WTC11 (cell line): Measurements from ENCODE around the gene PPP4R2. TPM values are rescaled to one million over a fixed set of nuclear protein-coding genes. Genes with fewer than 3 reads are reported as not detected.

ENCODE experiments used
- ATAC-seq: fragments of 200-7000 bp; cut with Tn5 transposase; 2 replicates; pipeline ENCODE4 v1.10.0; 2021; ENCODE audit warnings: mild to moderate bottlenecking, moderate library complexity
- CTCF ChIA-PET: fragments of 300-600 bp; sonication (Branson Sonifier 250); formaldehyde crosslinking; loops from one replicate; lab custom pipeline; 2021; ENCODE audit warnings: antibody characterized with exemption; lab: Charles Lee
- POLR2A ChIA-PET: fragments of 350-600 bp; sonication (Branson Sonifier 250); formaldehyde crosslinking; loops from one replicate; lab custom pipeline; 2021; ENCODE audit warnings: antibody characterized with exemption; lab: Charles Lee
- DNase-seq: peaks from one replicate; pipeline ENCODE4 v3.0.0; 2021; ENCODE audit warnings: low spot score
- H3K27ac Mint-ChIP-seq: 2 replicates; pipeline ENCODE4 v1.8.0; 2021; ENCODE audit warnings: mixed read lengths
- H3K27me3 Mint-ChIP-seq: 2 replicates; pipeline ENCODE4 v1.8.0; 2021; ENCODE audit warnings: low read depth, mild to moderate bottlenecking, moderate library complexity, mixed read lengths
- H3K36me3 Mint-ChIP-seq: 2 replicates; pipeline ENCODE4 v1.8.0; 2021; ENCODE audit warnings: mixed read lengths
- H3K4me1 Mint-ChIP-seq: 2 replicates; pipeline ENCODE4 v1.8.0; 2022; ENCODE audit warnings: mixed read lengths
- H3K4me3 Mint-ChIP-seq: 2 replicates; pipeline ENCODE4 v1.8.0; 2021; ENCODE audit warnings: mild to moderate bottlenecking, moderate library complexity, mixed read lengths
- H3K9me3 Mint-ChIP-seq: 2 replicates; pipeline ENCODE4 v1.8.0; 2021; ENCODE audit warnings: mixed read lengths
- E2F5 ChIP-seq: sonication (generic); formaldehyde crosslinking; IDR thresholded peaks from 2 replicates; pipeline ENCODE4 v1.8.1; 2022; ENCODE audit warnings: mild to moderate bottlenecking, moderate library complexity, missing genetic modification reagents
- EMX1 ChIP-seq: fragments of 250-450 bp; sonication (Bioruptor Pico); IDR thresholded peaks from 2 replicates; pipeline ENCODE4 v1.8.0; 2021; ENCODE audit warnings: mild to moderate bottlenecking
- ETV6 ChIP-seq: sonication (generic); formaldehyde crosslinking; IDR thresholded peaks from 2 replicates; pipeline ENCODE4 v1.8.1; 2022; ENCODE audit warnings: mild to moderate bottlenecking, missing genetic modification reagents
- GTF2I ChIP-seq: fragments of 250-450 bp; sonication (Bioruptor Pico); conservative IDR thresholded peaks from 2 replicates; pipeline ENCODE4 v1.4.0; 2021; ENCODE audit warnings: mild to moderate bottlenecking
- IRF2 ChIP-seq: sonication (generic); formaldehyde crosslinking; IDR thresholded peaks from 2 replicates; pipeline ENCODE4 v1.8.0; 2022; ENCODE audit warnings: low read depth, missing genetic modification reagents, borderline replicate concordance
- JAZF1 ChIP-seq: fragments of 250-450 bp; sonication (Bioruptor Pico); IDR thresholded peaks from 2 replicates; pipeline ENCODE4 v1.9.0; 2021; ENCODE audit warnings: moderate library complexity, mild to moderate bottlenecking, inconsistent platforms
- MYBL2 ChIP-seq: sonication (generic); formaldehyde crosslinking; IDR thresholded peaks from 2 replicates; pipeline ENCODE4 v1.8.1; 2023; ENCODE audit warnings: mild to moderate bottlenecking, moderate library complexity, missing genetic modification reagents
- RELA ChIP-seq: sonication (generic); formaldehyde crosslinking; IDR thresholded peaks from 2 replicates; pipeline ENCODE4 v1.8.1; 2022; ENCODE audit warnings: missing genetic modification reagents, mild to moderate bottlenecking, borderline replicate concordance
- ZBTB21 ChIP-seq: sonication (generic); formaldehyde crosslinking; IDR thresholded peaks from 2 replicates; pipeline ENCODE4 v1.8.1; 2023; ENCODE audit warnings: mild to moderate bottlenecking, missing genetic modification reagents, borderline replicate concordance
- ZNF263 ChIP-seq: sonication (generic); formaldehyde crosslinking; IDR thresholded peaks from 2 replicates; pipeline ENCODE4 v1.8.1; 2022; ENCODE audit warnings: low read depth, mild to moderate bottlenecking, moderate library complexity, missing genetic modification reagents
- ZNF671 ChIP-seq: fragments of 250-450 bp; sonication (Bioruptor Pico); IDR thresholded peaks from 2 replicates; pipeline ENCODE4 v1.8.0; 2021; ENCODE audit warnings: mild to moderate bottlenecking
- ZSCAN18 ChIP-seq: fragments of 250-450 bp; sonication (Bioruptor Pico); IDR thresholded peaks from 2 replicates; pipeline ENCODE4 v2.1.2; 2022; ENCODE audit warnings: mild to moderate bottlenecking, moderate library complexity
- total RNA-seq: library from RNA; stranded (reverse); gene quantifications from 3 replicates; pipeline ENCODE4 v1.2.3, GENCODE V29; 2021
- TF ChIP-seq, protein P1 (sequence below): fragments of 250-450 bp; sonication (Bioruptor Pico); IDR thresholded peaks from 2 replicates; pipeline ENCODE4 v1.9.0; 2021; ENCODE audit warnings: mild to moderate bottlenecking
- TF ChIP-seq, protein P2 (sequence below): fragments of 250-450 bp; sonication (Bioruptor Pico); IDR thresholded peaks from 2 replicates; pipeline ENCODE4 v1.8.0; 2021; ENCODE audit warnings: mild to moderate bottlenecking
- TF ChIP-seq, protein P3 (sequence below): sonication (generic); formaldehyde crosslinking; IDR thresholded peaks from 2 replicates; pipeline ENCODE4 v1.8.0; 2022; ENCODE audit warnings: missing genetic modification reagents
- TF ChIP-seq, protein P4 (sequence below): sonication (generic); formaldehyde crosslinking; IDR thresholded peaks from 2 replicates; pipeline ENCODE4 v1.8.1; 2022; ENCODE audit warnings: low read depth, missing genetic modification reagents, borderline replicate concordance
- TF ChIP-seq, protein P5 (sequence below): sonication (generic); formaldehyde crosslinking; IDR thresholded peaks from 2 replicates; pipeline ENCODE4 v1.8.0; 2022; ENCODE audit warnings: mild to moderate bottlenecking, missing genetic modification reagents
- TF ChIP-seq, protein P6 (sequence below): sonication (generic); formaldehyde crosslinking; IDR thresholded peaks from 2 replicates; pipeline ENCODE4 v1.8.0; 2022; ENCODE audit warnings: mild to moderate bottlenecking, missing genetic modification reagents

PPP4R2 gene
- total RNA-seq, 1 experiment from 2014 or later = 78.1 TPM

DNA sequence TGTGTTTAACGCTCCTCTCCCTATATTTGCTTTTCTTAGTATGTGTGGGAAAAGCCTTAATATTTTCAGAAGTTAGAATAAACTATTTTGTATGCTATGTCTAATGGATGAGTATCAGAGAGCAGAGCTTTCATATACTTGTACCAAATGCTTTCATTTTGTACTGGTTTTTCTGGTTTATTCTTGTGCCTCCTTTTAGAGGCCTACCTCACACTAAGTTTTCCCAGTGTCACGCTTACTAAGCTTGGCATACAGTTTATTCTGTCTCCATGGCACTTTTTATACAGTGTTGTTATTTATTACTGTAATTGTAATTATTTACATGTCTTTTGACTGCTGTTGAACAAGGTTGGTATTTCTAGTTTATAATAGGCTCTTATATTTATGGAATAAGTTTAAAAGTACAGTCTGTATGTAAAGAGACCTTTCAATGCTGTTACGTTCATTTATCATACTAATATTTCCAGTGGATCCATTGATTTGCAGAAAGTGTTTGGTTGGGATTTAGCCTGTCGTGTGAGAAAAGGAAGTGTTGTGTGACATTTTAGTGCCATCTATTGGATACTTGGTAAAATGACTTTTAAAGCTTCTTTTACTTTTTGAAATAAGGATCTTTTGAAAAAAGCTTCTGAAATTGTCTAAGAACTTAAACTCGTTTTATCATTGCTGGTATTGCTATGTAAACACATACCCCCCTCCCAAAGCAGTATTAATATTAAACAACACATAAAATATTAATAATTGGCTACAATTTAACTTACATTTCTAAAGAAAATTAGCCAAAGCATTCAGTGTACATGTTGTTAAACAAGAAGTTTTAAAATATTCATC, 59.6 kb downstream of the PPP4R2 start (continued):
- TF ChIP-seq, protein P1, sequence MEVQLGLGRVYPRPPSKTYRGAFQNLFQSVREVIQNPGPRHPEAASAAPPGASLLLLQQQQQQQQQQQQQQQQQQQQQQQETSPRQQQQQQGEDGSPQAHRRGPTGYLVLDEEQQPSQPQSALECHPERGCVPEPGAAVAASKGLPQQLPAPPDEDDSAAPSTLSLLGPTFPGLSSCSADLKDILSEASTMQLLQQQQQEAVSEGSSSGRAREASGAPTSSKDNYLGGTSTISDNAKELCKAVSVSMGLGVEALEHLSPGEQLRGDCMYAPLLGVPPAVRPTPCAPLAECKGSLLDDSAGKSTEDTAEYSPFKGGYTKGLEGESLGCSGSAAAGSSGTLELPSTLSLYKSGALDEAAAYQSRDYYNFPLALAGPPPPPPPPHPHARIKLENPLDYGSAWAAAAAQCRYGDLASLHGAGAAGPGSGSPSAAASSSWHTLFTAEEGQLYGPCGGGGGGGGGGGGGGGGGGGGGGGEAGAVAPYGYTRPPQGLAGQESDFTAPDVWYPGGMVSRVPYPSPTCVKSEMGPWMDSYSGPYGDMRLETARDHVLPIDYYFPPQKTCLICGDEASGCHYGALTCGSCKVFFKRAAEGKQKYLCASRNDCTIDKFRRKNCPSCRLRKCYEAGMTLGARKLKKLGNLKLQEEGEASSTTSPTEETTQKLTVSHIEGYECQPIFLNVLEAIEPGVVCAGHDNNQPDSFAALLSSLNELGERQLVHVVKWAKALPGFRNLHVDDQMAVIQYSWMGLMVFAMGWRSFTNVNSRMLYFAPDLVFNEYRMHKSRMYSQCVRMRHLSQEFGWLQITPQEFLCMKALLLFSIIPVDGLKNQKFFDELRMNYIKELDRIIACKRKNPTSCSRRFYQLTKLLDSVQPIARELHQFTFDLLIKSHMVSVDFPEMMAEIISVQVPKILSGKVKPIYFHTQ (CRISPR knock-in tag) = no peak
- TF ChIP-seq, protein P2, sequence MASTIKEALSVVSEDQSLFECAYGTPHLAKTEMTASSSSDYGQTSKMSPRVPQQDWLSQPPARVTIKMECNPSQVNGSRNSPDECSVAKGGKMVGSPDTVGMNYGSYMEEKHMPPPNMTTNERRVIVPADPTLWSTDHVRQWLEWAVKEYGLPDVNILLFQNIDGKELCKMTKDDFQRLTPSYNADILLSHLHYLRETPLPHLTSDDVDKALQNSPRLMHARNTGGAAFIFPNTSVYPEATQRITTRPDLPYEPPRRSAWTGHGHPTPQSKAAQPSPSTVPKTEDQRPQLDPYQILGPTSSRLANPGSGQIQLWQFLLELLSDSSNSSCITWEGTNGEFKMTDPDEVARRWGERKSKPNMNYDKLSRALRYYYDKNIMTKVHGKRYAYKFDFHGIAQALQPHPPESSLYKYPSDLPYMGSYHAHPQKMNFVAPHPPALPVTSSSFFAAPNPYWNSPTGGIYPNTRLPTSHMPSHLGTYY = no peak
- TF ChIP-seq, all 79 proteins: peak for 0

GRCh38 chr3:73056845-73057150, 60.2 kb downstream of the PPP4R2 start:
- H3K4me3 Mint-ChIP-seq = no peak overlapping the region
- no peak for DNase-seq
- H3K36me3 Mint-ChIP-seq = peaks cover 14% of the 10 kb centered on the region; the same call in 1 of the 2 replicates
- H3K27ac Mint-ChIP-seq = no peak overlapping the region
- ChIA-PET CTCF (interaction anchor here (0.6 to 2.2 kb wide), 12 partner anchors 10 to 445 kb away, joined by 3 to 14 read pairs (median 6); partner anchors contain the start of gene PPP4R2), POLR2A (interaction anchor here (0.5 kb wide), 1 partner anchor 184 kb away, joined by 3 read pairs; no protein-coding TSS in a partner anchor)
- H3K9me3 Mint-ChIP-seq = no peaks in the 10 kb centered on the region
- H3K4me1 Mint-ChIP-seq = peaks cover 36% of the 10 kb centered on the region
- no peaks in the 10 kb centered on the region for H3K27me3 Mint-ChIP-seq
- ATAC-seq = no peak
- TF ChIP-seq, protein P1 (CRISPR knock-in tag) = no peak
- TF ChIP-seq, protein P3, sequence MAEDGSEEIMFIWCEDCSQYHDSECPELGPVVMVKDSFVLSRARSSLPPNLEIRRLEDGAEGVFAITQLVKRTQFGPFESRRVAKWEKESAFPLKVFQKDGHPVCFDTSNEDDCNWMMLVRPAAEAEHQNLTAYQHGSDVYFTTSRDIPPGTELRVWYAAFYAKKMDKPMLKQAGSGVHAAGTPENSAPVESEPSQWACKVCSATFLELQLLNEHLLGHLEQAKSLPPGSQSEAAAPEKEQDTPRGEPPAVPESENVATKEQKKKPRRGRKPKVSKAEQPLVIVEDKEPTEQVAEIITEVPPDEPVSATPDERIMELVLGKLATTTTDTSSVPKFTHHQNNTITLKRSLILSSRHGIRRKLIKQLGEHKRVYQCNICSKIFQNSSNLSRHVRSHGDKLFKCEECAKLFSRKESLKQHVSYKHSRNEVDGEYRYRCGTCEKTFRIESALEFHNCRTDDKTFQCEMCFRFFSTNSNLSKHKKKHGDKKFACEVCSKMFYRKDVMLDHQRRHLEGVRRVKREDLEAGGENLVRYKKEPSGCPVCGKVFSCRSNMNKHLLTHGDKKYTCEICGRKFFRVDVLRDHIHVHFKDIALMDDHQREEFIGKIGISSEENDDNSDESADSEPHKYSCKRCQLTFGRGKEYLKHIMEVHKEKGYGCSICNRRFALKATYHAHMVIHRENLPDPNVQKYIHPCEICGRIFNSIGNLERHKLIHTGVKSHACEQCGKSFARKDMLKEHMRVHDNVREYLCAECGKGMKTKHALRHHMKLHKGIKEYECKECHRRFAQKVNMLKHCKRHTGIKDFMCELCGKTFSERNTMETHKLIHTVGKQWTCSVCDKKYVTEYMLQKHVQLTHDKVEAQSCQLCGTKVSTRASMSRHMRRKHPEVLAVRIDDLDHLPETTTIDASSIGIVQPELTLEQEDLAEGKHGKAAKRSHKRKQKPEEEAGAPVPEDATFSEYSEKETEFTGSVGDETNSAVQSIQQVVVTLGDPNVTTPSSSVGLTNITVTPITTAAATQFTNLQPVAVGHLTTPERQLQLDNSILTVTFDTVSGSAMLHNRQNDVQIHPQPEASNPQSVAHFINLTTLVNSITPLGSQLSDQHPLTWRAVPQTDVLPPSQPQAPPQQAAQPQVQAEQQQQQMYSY = no peak
- no peak for TF ChIP-seq GTF2I (CRISPR knock-in tag)
- no peak for TF ChIP-seq ZBTB21
- TF ChIP-seq JAZF1 (CRISPR knock-in tag) = no peak
- TF ChIP-seq, protein P4, sequence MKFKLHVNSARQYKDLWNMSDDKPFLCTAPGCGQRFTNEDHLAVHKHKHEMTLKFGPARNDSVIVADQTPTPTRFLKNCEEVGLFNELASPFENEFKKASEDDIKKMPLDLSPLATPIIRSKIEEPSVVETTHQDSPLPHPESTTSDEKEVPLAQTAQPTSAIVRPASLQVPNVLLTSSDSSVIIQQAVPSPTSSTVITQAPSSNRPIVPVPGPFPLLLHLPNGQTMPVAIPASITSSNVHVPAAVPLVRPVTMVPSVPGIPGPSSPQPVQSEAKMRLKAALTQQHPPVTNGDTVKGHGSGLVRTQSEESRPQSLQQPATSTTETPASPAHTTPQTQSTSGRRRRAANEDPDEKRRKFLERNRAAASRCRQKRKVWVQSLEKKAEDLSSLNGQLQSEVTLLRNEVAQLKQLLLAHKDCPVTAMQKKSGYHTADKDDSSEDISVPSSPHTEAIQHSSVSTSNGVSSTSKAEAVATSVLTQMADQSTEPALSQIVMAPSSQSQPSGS = no peak
- TF ChIP-seq ZNF263 (CRISPR knock-in tag) = no peak
- TF ChIP-seq MYBL2 = no peak
- no peak for TF ChIP-seq ZNF671
- TF ChIP-seq ETV6 (CRISPR knock-in tag) = no peak
- TF ChIP-seq IRF2 (CRISPR knock-in tag) = no peak
- TF ChIP-seq RELA = no peak
- no peak for TF ChIP-seq ZSCAN18 (CRISPR knock-in tag)
- no peak for TF ChIP-seq E2F5 (CRISPR knock-in tag)
- no peak for TF ChIP-seq EMX1 (CRISPR knock-in tag)
- TF ChIP-seq, protein P5, sequence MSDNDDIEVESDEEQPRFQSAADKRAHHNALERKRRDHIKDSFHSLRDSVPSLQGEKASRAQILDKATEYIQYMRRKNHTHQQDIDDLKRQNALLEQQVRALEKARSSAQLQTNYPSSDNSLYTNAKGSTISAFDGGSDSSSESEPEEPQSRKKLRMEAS = no peak
- TF ChIP-seq, protein P6, sequence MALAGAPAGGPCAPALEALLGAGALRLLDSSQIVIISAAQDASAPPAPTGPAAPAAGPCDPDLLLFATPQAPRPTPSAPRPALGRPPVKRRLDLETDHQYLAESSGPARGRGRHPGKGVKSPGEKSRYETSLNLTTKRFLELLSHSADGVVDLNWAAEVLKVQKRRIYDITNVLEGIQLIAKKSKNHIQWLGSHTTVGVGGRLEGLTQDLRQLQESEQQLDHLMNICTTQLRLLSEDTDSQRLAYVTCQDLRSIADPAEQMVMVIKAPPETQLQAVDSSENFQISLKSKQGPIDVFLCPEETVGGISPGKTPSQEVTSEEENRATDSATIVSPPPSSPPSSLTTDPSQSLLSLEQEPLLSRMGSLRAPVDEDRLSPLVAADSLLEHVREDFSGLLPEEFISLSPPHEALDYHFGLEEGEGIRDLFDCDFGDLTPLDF (CRISPR knock-in tag) = no peak
